ENCODE data around the gene YIF1A. TPM values are rescaled to one million over a fixed set of nuclear protein-coding genes. Genes with fewer than 3 reads are reported as not detected.
A peak's percentile ranks its signal among the peaks of the same experiment; 100 is the strongest.
"Not testable (repeated sequence)": the region's sequence is repeated elsewhere in the genome, so short reads cannot be mapped to it uniquely, and the experiment has no call there.

The YIF1A gene
- total RNA-seq, 2 donors from 2014 or later = 42.9 to 50.8 TPM

DNA sequence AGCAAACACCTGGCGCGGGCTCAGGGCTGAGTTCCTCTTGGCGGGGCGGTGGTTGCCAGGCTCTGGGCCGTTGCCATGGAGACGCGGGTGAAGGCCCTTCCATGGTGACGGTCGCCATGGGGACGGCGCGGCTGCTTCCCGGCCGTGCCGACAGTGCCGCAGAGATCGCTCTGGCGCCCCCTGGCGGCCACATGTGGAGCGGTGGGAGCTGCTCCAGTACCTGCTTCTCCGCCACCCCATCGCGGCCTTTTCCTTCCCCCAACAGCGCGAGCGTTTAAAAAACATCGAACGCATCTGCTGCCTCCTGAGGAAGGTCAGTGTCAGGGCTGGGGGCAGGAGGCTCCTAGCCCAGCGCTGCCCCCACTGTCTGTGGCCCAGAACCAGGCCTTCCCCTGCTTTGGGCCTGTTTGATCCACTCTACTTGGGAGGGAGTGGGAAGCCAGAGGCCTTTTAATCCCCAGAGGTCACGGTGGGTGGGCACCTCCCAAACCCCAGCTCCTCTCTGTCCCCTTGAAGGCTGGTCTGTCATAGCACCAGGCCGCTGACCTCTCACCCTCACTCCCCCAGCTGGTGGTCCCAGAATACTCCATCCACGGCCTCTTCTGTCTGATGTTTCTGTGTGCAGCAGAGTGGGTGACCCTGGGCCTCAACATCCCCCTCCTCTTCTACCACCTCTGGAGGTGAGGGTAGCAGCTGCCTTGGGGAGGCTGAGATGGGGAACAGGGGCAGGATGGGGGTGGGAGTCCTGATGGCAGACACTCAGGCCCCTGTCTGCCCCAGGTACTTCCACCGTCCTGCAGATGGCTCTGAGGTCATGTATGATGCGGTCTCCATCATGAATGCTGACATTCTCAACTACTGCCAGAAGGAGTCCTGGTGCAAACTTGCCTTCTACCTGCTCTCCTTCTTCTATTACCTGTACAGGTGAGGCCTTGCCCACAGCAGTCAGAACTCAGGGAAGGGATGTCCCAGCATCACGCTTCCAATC lies 6.2 kb downstream of the YIF1A start:
- DNase-seq (peak; percentile 99), ATAC-seq (replicated peaks in 1 of 2) (peak; percentile 87 to 88)
- H3K4me1 Mint-ChIP-seq (ENCODE audit: low read depth) = peaks cover 32% of the 10 kb centered on the region
- H3K27me3 Mint-ChIP-seq (ENCODE audit: low read depth) = peaks cover 19% of the 10 kb centered on the region
- H3K36me3 Mint-ChIP-seq (ENCODE audit: insufficient read depth in 2 of 2) = peaks cover 0 to 2% of the 10 kb centered on the region in 2 donors
- peak overlapping the region; percentile 42 for H3K27ac Mint-ChIP-seq
- peak overlapping the region; percentile 29 to 34 for H3K4me3 Mint-ChIP-seq
- no peaks in the 10 kb centered on the region for H3K9me3 Mint-ChIP-seq

DNA sequence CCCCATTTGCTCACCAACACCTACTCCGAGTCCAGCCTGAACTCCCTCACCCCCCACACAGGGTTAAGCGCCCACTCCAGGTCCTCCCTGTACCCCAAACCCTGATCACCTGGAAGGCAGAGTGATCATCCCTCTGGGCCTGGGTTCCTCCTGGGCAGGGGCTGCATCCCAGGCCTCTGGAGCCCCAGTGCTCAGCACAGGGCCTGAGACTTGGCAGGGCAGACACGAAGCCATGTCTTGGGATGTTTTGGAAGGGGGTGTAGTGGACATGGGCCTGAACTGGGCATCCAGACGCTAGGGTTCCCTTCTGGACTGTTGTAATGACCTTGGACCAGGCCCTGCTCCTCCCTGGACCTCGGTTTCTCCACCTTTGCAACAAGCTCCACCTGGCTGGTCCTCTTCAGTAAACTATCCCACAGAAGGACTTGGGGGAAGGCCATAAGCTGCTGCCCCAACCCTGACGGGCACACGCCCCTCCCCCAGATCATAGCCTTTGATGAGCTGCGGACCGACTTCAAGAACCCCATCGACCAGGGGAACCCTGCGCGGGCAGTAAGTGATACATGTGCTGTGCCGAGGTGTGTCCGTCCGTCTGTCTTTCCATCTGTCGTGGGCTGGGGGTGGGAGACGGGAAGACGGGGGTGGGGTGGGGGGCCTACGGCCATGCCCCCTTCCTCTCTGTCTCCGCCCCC lies 7.0 kb downstream of the YIF1A start:
- H3K27me3 Mint-ChIP-seq (ENCODE audit: low read depth) = peaks cover 19% of the 10 kb centered on the region
- H3K4me3 Mint-ChIP-seq = peak overlapping the region; percentile 12 to 29

DNA sequence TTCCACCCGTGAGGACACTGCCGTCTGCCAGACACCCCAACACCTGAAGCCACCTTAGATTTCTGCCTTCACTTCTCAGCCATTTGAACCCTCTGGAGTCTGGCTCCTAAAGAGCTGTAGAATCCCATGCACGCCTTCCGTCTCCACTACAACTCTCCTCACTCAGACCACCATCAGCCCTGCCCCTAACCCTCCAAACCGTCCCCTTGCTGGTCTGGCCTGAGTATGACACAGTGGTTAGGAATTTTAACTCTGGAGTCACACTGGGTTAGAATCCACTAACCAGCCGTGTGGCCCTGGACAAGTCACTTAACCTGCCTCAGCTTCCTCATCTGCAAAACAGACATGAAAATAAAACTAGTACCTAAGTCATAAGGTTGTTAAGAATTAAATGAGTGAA lies 7.9 kb downstream of the YIF1A start:
- no peak for ATAC-seq (replicated peaks in 1 of 2)
- peaks cover 0 to 3% of the 10 kb centered on the region in 2 donors for H3K36me3 Mint-ChIP-seq (ENCODE audit: insufficient read depth in 2 of 2)
- H3K27ac Mint-ChIP-seq = peak overlapping the region; percentile 12
- peaks cover 24% of the 10 kb centered on the region for H3K4me1 Mint-ChIP-seq (ENCODE audit: low read depth)
- no peak overlapping the region for H3K4me3 Mint-ChIP-seq
- H3K27me3 Mint-ChIP-seq (ENCODE audit: low read depth) = peaks cover 19% of the 10 kb centered on the region
- DNase-seq = no peak
- no peaks in the 10 kb centered on the region for H3K9me3 Mint-ChIP-seq

More for the DNA sequence above, 7.0 kb downstream of the YIF1A start:
- H3K4me1 Mint-ChIP-seq (ENCODE audit: low read depth) = peaks cover 24% of the 10 kb centered on the region
- H3K27ac Mint-ChIP-seq = no peak overlapping the region
- ATAC-seq (replicated peaks in 1 of 2) = no peak
- no peaks in the 10 kb centered on the region for H3K9me3 Mint-ChIP-seq
- H3K36me3 Mint-ChIP-seq (ENCODE audit: insufficient read depth in 2 of 2) = peaks cover 0 to 1% of the 10 kb centered on the region in 2 donors
- no peak for DNase-seq

DNA sequence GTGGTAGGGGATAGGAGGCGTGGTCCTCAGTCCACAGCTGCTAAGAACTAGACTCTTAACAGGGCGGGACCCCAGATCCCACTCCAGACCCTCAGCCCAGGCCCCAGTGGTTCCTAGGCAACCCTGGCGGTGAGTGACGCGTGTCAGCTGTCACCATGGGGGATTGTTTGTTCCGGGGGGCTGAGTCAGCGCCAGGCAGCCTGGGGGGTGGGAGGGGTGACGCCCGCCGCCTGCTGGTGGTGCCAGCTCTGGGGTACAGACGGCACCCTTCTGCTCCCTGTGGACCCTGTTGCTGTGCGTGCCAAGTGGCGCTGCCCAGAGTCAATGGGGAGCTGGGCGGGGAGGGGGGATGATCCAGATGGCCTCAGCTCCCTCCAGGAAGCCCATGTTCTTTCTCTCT lies 8.5 kb downstream of the YIF1A start:
- ATAC-seq (replicated peaks in 1 of 2) (no peak), DNase-seq (no peak)
- peaks cover 0 to 6% of the 10 kb centered on the region in 2 donors for H3K36me3 Mint-ChIP-seq (ENCODE audit: insufficient read depth in 2 of 2)
- H3K27me3 Mint-ChIP-seq (ENCODE audit: low read depth) = peaks cover 19% of the 10 kb centered on the region
- no peaks in the 10 kb centered on the region for H3K9me3 Mint-ChIP-seq
- no peak overlapping the region for H3K27ac Mint-ChIP-seq
- no peak overlapping the region for H3K4me3 Mint-ChIP-seq
- peaks cover 24% of the 10 kb centered on the region for H3K4me1 Mint-ChIP-seq (ENCODE audit: low read depth)

GRCh38 chr11:66279092-66279734 lies 9.7 kb downstream of the YIF1A start:
- Mint-ChIP-seq H3K4me3 (peak overlapping the region; percentile 67 to 74), H3K36me3 (ENCODE audit: insufficient read depth in 2 of 2) (peaks cover 0 to 8% of the 10 kb centered on the region in 2 donors), H3K27me3 (ENCODE audit: low read depth) (peaks cover 19% of the 10 kb centered on the region), H3K27ac (peak overlapping the region; percentile 27), H3K4me1 (ENCODE audit: low read depth) (peaks cover 24% of the 10 kb centered on the region), H3K9me3 (no peaks in the 10 kb centered on the region)
- no peak for DNase-seq
- ATAC-seq (replicated peaks in 1 of 2) = no peak

DNA sequence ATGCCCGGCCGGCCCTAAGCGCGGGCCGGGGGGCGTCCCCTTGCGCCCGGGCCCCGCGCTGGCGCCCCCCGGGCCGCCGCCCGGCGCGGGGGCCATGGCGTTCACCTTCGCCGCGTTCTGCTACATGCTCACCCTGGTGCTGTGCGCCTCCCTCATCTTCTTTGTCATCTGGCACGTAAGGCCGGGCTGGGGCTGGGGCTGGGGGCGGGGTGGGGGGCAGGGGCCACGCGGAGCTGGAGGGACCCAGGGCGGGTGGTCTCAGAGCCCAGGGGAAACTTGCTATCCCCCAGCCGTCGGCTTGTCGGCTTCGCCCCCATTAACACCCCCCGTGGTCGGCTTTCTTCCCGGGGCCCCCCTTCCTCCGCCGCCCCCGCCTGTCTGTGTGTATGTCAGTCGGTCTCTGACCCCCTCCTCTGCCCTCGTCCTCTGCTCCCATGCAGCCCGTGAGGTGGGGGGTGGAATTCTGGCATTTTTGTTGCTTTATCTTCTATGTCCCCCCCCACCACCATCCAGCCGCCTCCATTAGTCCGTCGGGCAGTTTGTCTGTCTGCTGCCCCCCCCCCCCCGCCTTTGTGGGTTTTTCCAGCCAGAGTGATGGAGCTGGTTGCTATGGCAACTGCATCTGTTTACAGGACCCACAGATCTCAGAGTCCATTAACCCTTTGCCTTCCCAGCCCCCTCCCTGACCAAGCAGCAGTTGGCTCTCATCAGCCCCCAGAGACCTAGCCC lies 10.4 kb downstream of the YIF1A start:
- DNase-seq = no peak
- H3K27ac Mint-ChIP-seq = no peak overlapping the region
- H3K27me3 Mint-ChIP-seq (ENCODE audit: low read depth) = peaks cover 19% of the 10 kb centered on the region
- ATAC-seq (replicated peaks in 1 of 2) = no peak
- no peaks in the 10 kb centered on the region for H3K9me3 Mint-ChIP-seq
- peaks cover 24% of the 10 kb centered on the region for H3K4me1 Mint-ChIP-seq (ENCODE audit: low read depth)
- peaks cover under 1 to 9% of the 10 kb centered on the region in 2 donors for H3K36me3 Mint-ChIP-seq (ENCODE audit: insufficient read depth in 2 of 2)
- peak overlapping the region; percentile 67 to 74 for H3K4me3 Mint-ChIP-seq

- Mint-ChIP-seq H3K9me3 (no peaks in the 10 kb centered on the region), H3K27me3 (ENCODE audit: low read depth) (peaks cover 19% of the 10 kb centered on the region), H3K27ac (no peak within 1 kb of the TSS), H3K4me3 (peak within 1 kb of the TSS; percentile 67 to 74), H3K4me1 (ENCODE audit: low read depth) (peaks cover 19% of the 10 kb centered on the region), H3K36me3 (ENCODE audit: insufficient read depth in 2 of 2) (peaks cover 4 to 12% of the 10 kb centered on the region in 2 donors)
- peak; percentile 50 to 63 for DNase-seq
- ATAC-seq (replicated peaks in 1 of 2) = peak; percentile 43 to 50
These were observed 11.2 kb downstream of the YIF1A start, which contains the start of gene CNIH2 for GRCh38 chr11:66277471-66278362. CNIH2 (plus strand) TSS chr11:66278175; CDS start chr11:66278457, 282 bp downstream.

- not testable (repeated sequence) for ATAC-seq (replicated peaks in 1 of 2); H3K9me3 Mint-ChIP-seq; H3K27ac Mint-ChIP-seq; H3K4me3 Mint-ChIP-seq; DNase-seq
- Mint-ChIP-seq H3K27me3 (ENCODE audit: low read depth) (peaks cover 19% of the 10 kb centered on the region), H3K36me3 (ENCODE audit: insufficient read depth in 2 of 2) (peaks cover 4 to 16% of the 10 kb centered on the region in 2 donors), H3K4me1 (ENCODE audit: low read depth) (peaks cover 13% of the 10 kb centered on the region)
These were observed 11.9 kb downstream of the YIF1A start for GRCh38 chr11:66277064-66277463.

DNA sequence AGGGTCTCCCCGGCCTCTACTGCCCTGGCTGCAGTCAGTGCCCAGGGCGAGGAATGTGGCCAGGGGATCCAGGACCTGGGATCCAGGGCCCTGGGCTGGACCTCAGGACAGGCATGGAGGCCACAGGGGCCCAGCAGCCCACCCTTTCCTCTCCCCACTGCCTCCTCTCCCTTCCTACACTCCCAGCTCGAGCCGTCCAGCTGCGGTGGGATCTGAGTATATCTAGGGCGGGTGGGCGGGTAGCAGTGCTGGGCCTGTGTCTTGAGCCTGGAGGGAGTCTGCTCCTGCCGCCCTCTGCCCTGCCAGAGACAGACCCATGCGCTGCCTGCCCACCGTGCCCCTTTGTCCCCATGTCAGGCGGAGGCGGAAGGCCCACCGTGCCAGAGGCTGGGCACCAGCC lies 12.3 kb downstream of the YIF1A start:
- H3K27ac Mint-ChIP-seq; H3K9me3 Mint-ChIP-seq; ATAC-seq (replicated peaks in 1 of 2); H3K4me3 Mint-ChIP-seq; DNase-seq: not testable (repeated sequence)
- Mint-ChIP-seq H3K4me1 (ENCODE audit: low read depth) (peaks cover 12% of the 10 kb centered on the region), H3K36me3 (ENCODE audit: insufficient read depth in 2 of 2) (peaks cover 4 to 16% of the 10 kb centered on the region in 2 donors), H3K27me3 (ENCODE audit: low read depth) (peaks cover 19% of the 10 kb centered on the region)

DNA sequence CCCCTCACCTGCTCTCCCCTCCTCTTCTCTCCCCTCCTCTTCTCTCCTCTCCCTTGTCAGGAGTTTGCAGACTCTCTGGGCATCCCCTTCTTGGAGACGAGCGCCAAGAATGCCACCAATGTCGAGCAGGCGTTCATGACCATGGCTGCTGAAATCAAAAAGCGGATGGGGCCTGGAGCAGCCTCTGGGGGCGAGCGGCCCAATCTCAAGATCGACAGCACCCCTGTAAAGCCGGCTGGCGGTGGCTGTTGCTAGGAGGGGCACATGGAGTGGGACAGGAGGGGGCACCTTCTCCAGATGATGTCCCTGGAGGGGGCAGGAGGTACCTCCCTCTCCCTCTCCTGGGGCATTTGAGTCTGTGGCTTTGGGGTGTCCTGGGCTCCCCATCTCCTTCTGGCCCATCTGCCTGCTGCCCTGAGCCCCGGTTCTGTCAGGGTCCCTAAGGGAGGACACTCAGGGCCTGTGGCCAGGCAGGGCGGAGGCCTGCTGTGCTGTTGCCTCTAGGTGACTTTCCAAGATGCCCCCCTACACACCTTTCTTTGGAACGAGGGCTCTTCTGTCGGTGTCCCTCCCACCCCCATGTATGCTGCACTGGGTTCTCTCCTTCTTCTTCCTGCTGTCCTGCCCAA lies 12.8 kb downstream of the YIF1A start:
- H3K9me3 Mint-ChIP-seq = no peaks in the 10 kb centered on the region
- no peak for DNase-seq
- H3K36me3 Mint-ChIP-seq (ENCODE audit: insufficient read depth in 2 of 2) = peaks cover 4 to 16% of the 10 kb centered on the region in 2 donors
- H3K4me1 Mint-ChIP-seq (ENCODE audit: low read depth) = peaks cover 12% of the 10 kb centered on the region
- no peak overlapping the region for H3K4me3 Mint-ChIP-seq
- no peak overlapping the region for H3K27ac Mint-ChIP-seq
- no peak for ATAC-seq (replicated peaks in 1 of 2)
- peaks cover 18% of the 10 kb centered on the region for H3K27me3 Mint-ChIP-seq (ENCODE audit: low read depth)

GRCh38 chr11:66275396-66275795 lies 13.5 kb downstream of the YIF1A start:
- ATAC-seq (replicated peaks in 1 of 2) = no peak
- Mint-ChIP-seq H3K27ac (no peak overlapping the region), H3K27me3 (ENCODE audit: low read depth) (peaks cover 14% of the 10 kb centered on the region), H3K36me3 (ENCODE audit: insufficient read depth in 2 of 2) (peaks cover 4 to 16% of the 10 kb centered on the region in 2 donors), H3K9me3 (no peaks in the 10 kb centered on the region), H3K4me3 (no peak overlapping the region), H3K4me1 (ENCODE audit: low read depth) (peaks cover 18% of the 10 kb centered on the region)
- DNase-seq = no peak

Data from activated T-cell treated with anti-CD3 and anti-CD28 coated beads, Interleukin-2, amount 50 U/mL, for 72 hours (primary cell).